SHP77 treated with DMSO at 0.1 percent for 48 hours (cell line): Measurements from ENCODE around the gene HNMT.
"Not testable (repeated sequence)": the region's sequence is repeated elsewhere in the genome, so short reads cannot be mapped to it uniquely, and the experiment has no call there.

Experiments used
- DNase-seq: peaks from one replicate; lab custom pipeline; 2025; lab: John Stamatoyannopoulos, UW

The HNMT gene

GRCh38 chr2:137964066-137964858 is at the start of gene HNMT:
TSS of gene HNMT (plus strand) at chr2:137964473. CDS start at chr2:137964492, 19 bp downstream.
- no peak for DNase-seq

GRCh38 chr2:137921105-137921880 is 43.0 kb upstream of the HNMT start:
- DNase-seq, result no peak

GRCh38 chr2:137922171-137922570 is 42.1 kb upstream of the HNMT start:
- not testable (repeated sequence) for DNase-seq

GRCh38 chr2:137924019-137924418 is 40.3 kb upstream of the HNMT start:
- no peak for DNase-seq

- DNase-seq, result no peak
Observed at GRCh38 chr2:137925599-137925998, 38.7 kb upstream of the HNMT start.

GRCh38 chr2:137927846-137928245 is 36.4 kb upstream of the HNMT start:
- no peak for DNase-seq

GRCh38 chr2:137928547-137929518 is 35.4 kb upstream of the HNMT start:
- DNase-seq, result no peak

GRCh38 chr2:137929519-137929916 is 34.8 kb upstream of the HNMT start:
- DNase-seq, result no peak

GRCh38 chr2:137930146-137930545 is 34.1 kb upstream of the HNMT start:
- no peak for DNase-seq

- no peak for DNase-seq
Observed at GRCh38 chr2:137935591-137935990, 28.7 kb upstream of the HNMT start.

GRCh38 chr2:137937246-137937645 is 27.0 kb upstream of the HNMT start:
- DNase-seq, result no peak

- DNase-seq, result no peak
Observed at GRCh38 chr2:137937778-137938177, 26.5 kb upstream of the HNMT start.

- DNase-seq, result no peak
Observed at GRCh38 chr2:137938204-137938603, 26.1 kb upstream of the HNMT start.

- no peak for DNase-seq
Observed at GRCh38 chr2:137939026-137939425, 25.2 kb upstream of the HNMT start.

GRCh38 chr2:137940154-137940553 is 24.1 kb upstream of the HNMT start:
- no peak for DNase-seq

GRCh38 chr2:137942037-137942832 is 22.0 kb upstream of the HNMT start:
- DNase-seq, result no peak

GRCh38 chr2:137942833-137943677 is 21.2 kb upstream of the HNMT start:
- DNase-seq, result no peak

- no peak for DNase-seq
Observed at GRCh38 chr2:137943678-137944347, 20.5 kb upstream of the HNMT start.

GRCh38 chr2:137944714-137945113 is 19.6 kb upstream of the HNMT start:
- DNase-seq, result no peak

GRCh38 chr2:137945229-137945628 is 19.0 kb upstream of the HNMT start:
- DNase-seq, result no peak
